WERI-Rb-1 (cell line): ENCODE results near the gene RASL12.
"Not testable (repeated sequence)": the region's sequence is repeated elsewhere in the genome, so short reads cannot be mapped to it uniquely, and the experiment has no call there.

ENCODE experiments used
- DNase-seq: peaks from one replicate; pipeline ENCODE4 v3.0.0-alpha.2; 2020
- H3K27ac ChIP-seq: fragments of 250-450 bp; sonication (Bioruptor Pico); 2 replicates; pipeline ENCODE4 v1.5.1; 2020; ENCODE audit warnings: mild to moderate bottlenecking, moderate library complexity
- H3K27me3 ChIP-seq: fragments of 250-450 bp; sonication (Bioruptor Pico); 2 replicates; pipeline ENCODE4 v1.5.1; 2021; ENCODE audit warnings: mild to moderate bottlenecking, low read depth, moderate library complexity; ENCODE audit not compliant: insufficient read depth, severe bottlenecking
- H3K36me3 ChIP-seq: fragments of 250-450 bp; sonication (Bioruptor Pico); 2 replicates; pipeline ENCODE4 v1.5.1; 2020; ENCODE audit warnings: mild to moderate bottlenecking, moderate library complexity
- H3K4me3 ChIP-seq: 2 replicates; pipeline ENCODE4 v1.5.1; 2011; ENCODE audit warnings: low read depth, mild to moderate bottlenecking, control low read depth, low read length
- H3K9me3 ChIP-seq: fragments of 250-450 bp; sonication (Bioruptor Pico); 2 replicates; pipeline ENCODE4 v1.5.1; 2021; ENCODE audit warnings: mild to moderate bottlenecking, moderate library complexity; ENCODE audit not compliant: severe bottlenecking
- TF ChIP-seq, protein P1 (sequence below): IDR thresholded peaks from 2 replicates; pipeline ENCODE4 v1.5.1; 2011; ENCODE audit warnings: low read depth, mild to moderate bottlenecking, control low read depth, inconsistent platforms, low read length

Gene RASL12

DNA sequence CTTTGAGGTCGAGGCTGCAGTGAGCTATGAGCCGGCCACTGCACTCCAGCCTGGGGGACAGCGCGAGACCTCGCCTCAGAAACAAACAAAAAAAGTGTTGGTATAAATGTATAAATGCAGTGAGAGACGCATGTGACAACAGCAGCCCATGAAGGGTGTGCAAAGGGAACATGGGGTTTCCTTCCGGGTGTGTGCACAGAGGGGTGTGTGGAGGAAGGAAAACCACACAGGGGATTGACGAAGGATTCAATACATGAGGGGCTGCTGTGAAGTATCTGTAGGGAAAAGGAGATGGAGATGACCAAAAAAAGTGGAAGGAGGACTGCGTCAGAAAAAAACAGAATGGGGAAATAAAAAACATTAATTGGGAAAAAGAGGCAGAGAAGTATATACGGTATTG, 39.5 kb downstream of the RASL12 start:
- peak overlapping the region; percentile 82; the same call in 1 of the 2 replicates for H3K4me3 ChIP-seq
- no peak for DNase-seq
- peaks cover 8% of the 10 kb centered on the region; the same call in 1 of the 2 replicates for H3K36me3 ChIP-seq
- H3K9me3 ChIP-seq = no peaks in the 10 kb centered on the region
- no peaks in the 10 kb centered on the region for H3K27me3 ChIP-seq
- TF ChIP-seq, protein P1, sequence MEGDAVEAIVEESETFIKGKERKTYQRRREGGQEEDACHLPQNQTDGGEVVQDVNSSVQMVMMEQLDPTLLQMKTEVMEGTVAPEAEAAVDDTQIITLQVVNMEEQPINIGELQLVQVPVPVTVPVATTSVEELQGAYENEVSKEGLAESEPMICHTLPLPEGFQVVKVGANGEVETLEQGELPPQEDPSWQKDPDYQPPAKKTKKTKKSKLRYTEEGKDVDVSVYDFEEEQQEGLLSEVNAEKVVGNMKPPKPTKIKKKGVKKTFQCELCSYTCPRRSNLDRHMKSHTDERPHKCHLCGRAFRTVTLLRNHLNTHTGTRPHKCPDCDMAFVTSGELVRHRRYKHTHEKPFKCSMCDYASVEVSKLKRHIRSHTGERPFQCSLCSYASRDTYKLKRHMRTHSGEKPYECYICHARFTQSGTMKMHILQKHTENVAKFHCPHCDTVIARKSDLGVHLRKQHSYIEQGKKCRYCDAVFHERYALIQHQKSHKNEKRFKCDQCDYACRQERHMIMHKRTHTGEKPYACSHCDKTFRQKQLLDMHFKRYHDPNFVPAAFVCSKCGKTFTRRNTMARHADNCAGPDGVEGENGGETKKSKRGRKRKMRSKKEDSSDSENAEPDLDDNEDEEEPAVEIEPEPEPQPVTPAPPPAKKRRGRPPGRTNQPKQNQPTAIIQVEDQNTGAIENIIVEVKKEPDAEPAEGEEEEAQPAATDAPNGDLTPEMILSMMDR = no peak
- no peak overlapping the region for H3K27ac ChIP-seq

GRCh38 chr15:65027593-65027992, 40.2 kb downstream of the RASL12 start:
- Histone ChIP-seq H3K36me3 (peaks cover 8% of the 10 kb centered on the region; the same call in 1 of the 2 replicates), H3K27me3 (no peaks in the 10 kb centered on the region), H3K27ac (no peak overlapping the region), H3K4me3 (no peak overlapping the region), H3K9me3 (no peaks in the 10 kb centered on the region)
- no peak for DNase-seq
- TF ChIP-seq, protein P1 = no peak

DNA sequence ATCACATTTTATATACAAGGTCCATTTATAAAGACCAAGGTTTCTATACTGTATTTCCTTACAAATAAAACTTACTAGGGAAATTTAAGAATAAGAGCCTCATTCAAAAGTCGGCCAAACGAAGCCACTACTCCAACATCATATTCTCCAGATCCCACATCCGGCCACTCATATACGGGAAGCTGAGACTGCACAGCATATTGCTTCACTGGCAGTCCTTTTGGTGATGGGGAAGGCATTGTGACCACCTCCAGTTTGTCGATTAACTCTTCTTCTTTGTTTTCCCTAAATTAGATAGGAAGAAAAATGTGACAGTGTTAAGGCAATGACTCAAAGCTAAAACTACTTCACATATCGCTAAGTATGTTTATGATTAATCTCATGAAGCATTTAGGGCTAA, 41.0 kb downstream of the RASL12 start:
- TF ChIP-seq, protein P1 = no peak
- Histone ChIP-seq H3K27me3 (no peaks in the 10 kb centered on the region), H3K36me3 (peaks cover 8% of the 10 kb centered on the region; the same call in 1 of the 2 replicates), H3K9me3 (no peaks in the 10 kb centered on the region), H3K27ac (no peak overlapping the region), H3K4me3 (no peak overlapping the region)
- no peak for DNase-seq

GRCh38 chr15:65021488-65021887, 46.3 kb downstream of the RASL12 start:
- no peak overlapping the region for H3K27ac ChIP-seq
- TF ChIP-seq, protein P1 = no peak
- H3K27me3 ChIP-seq = no peaks in the 10 kb centered on the region
- H3K4me3 ChIP-seq = no peak overlapping the region
- H3K9me3 ChIP-seq = no peaks in the 10 kb centered on the region
- no peak for DNase-seq
- peaks cover 8% of the 10 kb centered on the region for H3K36me3 ChIP-seq

DNA sequence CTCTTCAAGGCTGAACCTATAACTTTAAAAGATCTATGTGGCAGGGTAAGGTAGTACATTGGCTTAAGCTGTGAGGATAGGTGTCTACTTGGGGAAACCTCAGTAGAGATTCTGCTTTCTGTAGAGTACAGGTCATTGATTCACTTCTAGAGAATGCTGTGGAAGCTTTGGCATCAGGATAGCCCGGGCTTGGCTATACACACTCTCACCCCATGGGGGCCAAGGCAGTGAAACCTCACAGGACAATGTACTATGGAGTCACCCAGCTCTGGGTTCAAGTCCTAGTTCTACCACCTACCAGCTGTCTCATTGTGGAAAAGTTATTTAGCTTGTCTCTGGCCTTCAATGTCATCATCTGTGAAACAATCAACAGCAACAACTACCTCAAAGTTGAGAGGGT, 47.4 kb downstream of the RASL12 start:
- no peaks in the 10 kb centered on the region for H3K9me3 ChIP-seq
- no peak overlapping the region for H3K27ac ChIP-seq
- H3K36me3 ChIP-seq = peaks cover 2% of the 10 kb centered on the region
- H3K4me3 ChIP-seq = no peak overlapping the region
- no peaks in the 10 kb centered on the region for H3K27me3 ChIP-seq
- DNase-seq = no peak
- TF ChIP-seq, protein P1 = no peak

DNA sequence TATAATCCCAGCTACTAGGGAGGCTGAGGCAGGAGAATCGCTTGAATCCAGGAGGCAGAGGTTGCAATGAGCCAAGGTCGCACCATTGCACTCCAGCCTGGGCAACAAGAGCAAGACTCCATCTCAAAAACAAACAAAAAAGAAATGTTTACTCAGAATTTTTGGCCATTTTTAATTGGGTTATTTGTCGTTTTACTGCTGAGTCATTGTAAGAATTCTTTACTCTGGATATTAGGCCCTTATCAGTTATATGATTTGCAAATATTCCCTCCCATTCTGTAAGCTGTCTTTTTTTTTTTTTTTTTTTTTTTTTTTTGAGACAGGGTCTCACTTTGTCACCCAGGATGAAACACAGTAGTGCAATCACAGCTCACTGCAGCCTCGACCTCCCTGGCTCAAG, 56.6 kb downstream of the RASL12 start:
- H3K36me3 ChIP-seq = peaks cover 15% of the 10 kb centered on the region
- H3K27ac ChIP-seq, H3K27me3 ChIP-seq, H3K9me3 ChIP-seq, DNase-seq, H3K4me3 ChIP-seq: not testable (repeated sequence)
